Epidermal melanocyte (primary cell): ENCODE results near the gene ZNF787.

Source experiments
- DNase-seq: peaks from one replicate; pipeline ENCODE4 v3.0.0; 2011; ENCODE audit warnings: low spot score; ENCODE audit not compliant: insufficient read length

The ZNF787 gene

DNA sequence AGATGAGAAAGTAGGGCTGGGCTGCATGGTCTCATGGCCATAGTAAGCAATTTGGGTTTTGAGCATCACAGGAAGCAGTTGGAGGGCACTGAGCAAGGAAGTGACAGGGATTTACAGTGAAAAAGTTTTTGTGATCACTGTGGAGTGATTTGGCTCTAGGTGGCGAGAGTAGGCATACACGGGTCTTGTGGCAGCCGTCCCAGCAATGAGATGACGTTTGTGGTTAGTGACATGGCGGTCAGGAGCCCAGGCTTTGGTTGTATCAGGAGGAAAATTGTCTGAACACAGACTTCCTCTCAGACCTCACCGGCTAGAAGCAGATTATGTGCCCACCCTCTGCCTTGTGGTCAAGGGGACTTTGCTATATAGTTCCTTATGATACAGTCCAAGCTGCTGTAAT, 23.3 kb upstream of the ZNF787 start:
- DNase-seq: no peak

DNA sequence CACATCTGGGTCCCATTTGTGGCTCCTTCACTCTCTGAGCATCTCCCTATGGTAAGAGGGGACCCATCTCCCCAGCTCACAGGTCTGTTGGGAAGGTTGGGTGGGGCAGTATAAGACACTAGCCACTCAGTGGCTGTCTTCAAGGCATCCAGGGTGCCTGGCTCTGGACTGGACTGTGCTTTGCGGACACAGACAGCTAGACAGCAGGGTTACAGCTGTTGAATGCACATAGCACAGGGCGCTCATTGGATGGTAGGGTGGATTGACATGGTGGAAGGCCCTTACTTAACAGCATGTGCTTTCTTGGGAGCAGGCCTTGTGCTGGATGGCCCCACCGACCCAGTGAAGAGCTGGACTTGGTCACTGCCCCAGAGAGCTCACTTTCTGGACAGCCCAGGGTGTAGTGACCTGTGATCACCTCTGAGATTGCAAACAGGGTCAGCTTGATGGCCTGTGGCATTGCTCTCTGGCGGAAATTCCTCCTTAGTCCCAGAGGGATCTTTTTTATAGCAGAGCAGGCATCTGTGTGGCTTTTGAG, 21.9 kb upstream of the ZNF787 start:
- no peak for DNase-seq

DNA sequence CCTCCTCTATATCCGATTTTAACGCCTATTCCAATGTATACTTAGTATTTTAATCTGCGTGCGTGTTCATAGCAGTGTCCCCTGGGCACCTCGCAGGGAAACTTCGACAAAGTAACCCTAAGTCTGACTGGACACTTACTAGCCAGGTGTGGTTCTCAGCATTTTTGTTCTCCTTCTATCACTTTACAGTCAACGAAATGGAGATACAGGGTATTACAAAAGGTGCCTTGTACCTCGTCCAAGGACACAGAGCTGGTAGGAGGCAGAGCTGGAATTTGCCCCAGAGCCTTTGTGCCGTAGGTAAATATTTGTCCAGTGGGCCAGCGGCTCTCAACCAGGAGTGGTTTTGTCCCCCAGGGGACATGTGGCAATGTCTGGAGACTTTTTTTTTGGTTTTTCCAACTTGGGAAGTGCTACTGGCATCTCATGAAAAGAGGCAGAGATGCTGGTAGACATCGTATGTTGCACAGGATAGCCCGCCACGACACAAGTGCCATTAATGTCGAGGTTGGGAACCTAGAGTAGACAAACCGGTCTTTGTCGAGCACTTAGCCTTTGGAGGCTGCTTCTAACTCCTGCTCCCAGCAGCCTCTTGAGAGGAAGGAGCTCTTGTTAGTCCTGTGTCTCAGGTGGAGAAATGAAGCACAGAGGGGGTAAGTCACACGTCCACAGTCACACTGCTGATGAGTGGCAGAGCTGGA, 21.1 kb upstream of the ZNF787 start:
- no peak for DNase-seq

DNA sequence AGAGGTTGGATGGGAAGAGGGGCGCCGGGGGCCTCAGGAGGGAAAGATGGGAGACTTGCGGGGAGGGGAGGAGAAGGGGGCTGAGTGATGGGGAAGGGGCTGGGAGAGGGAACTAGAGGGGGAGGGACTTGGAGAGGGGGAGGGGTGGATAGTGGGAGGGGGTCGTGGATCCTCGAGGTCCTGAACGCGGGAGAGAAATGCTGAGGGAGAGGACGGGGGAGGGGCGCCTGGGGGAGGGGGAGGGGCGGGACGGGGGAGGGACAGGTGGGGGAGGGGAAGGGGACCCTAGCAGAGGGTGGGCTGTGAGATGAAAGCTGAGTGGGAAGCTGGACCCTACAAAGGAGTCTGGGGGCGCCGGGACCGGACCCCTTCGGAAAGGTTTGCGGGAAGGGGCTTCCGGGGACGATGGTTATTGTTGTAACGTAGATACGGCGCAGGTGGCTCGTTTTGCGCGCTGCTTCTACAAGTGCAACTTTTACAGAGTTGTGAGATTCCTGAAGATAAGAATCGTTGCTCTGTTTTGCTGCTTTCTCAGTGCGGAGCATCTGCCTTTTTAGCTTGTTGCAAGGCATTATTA, 20.4 kb upstream of the ZNF787 start:
- no peak for DNase-seq

DNA sequence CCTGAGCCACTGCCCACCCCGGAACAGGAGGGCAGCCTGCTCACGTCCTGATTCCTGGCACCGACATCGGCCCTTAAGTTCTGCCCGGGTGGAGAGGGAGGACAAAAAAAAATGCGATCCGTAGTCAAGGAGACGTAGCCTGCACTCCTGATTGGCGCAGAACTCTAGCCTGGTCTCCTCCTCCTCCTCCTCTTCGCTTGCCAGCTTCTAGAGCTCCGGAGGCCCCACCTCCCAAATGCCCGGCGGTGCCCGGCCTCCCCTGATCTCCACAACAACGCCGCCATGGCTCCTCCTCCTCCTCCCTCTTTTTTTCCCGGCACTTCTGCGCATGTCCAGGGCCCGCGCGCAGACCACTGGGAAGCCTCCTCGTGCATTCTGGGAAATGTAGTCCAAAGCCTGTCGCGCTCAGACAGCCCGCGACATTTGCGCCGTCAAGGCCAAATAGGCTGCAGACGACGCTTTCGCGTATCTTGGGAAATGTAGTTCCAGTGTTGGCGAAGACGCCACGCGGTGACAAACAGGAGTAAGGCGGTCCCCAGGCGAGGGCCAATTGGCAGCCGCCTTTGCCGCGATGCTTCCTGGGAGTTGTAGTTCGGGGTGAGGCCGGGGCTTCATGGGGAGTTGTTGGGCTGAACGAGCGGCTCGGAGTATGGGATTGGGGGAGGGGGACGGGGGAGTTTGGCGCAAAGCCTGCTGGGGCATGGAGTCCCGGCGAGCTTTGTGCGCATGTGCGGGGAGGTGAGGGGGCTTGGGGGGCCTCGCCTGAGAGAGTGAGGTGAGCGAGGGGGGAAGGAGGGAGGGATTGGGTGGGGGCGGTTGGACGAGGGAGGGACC, 19.7 kb upstream of the ZNF787 start, which contains the start of gene ZNF444:
Gene ZNF444 (plus strand): TSS at position 705 of the 834 bp plus-strand sequence. CDS start 5,625 bp downstream, outside the sequence.
- peak; percentile 100 for DNase-seq

DNA sequence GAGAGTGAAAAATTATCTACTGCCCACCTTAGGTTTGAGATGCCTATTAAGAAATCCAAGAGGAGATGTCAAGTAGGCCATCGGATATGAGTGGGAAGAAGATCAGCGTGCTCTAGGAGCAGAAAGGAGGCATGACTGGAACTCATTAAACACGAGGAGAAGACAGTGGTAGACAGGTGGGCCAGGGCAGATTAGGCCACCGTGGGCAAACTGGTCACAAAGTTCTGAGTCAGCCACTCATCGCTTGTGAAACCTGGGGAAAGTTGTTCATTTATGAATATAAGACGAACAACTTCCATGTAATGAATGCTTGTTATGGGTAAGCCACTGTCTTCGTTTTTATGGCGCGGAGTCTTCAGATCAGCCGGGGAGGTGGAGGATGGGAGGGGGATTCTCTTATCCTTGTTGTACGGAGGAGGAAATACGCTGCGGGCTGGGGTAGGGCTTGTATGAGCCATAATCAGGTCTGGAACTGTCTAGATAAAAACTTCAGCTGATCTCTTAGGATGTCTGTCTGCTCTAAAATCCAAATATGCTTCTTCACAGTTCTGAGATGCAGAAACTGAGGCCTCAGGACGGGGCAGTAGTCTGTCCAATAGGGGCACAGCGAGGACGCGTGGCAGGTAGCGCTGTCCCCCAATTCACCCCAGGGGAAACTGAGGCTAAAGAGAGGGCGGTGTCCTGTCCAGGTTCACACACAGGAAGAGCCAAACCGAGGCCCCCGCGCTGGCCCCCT, 18.9 kb upstream of the ZNF787 start:
- DNase-seq: no peak

DNA sequence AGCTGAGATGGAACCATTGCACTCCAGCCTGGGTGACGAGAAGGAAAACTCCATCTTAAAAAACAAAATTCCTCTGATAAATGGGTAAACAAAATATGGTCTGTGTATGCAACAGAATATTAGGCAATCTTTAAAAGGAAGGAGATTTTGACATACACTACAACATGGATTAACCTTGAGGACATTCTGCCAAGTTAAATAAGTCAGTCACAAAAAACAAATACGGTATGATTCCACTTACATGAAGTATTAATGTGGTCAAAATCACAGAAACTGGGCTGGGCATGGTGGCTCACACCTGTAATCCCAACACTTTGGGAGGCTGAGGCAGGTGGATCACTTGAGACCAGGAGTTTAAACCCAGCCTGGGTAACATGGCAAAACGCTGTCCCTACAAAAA, 17.0 kb upstream of the ZNF787 start:
- no peak for DNase-seq

DNA sequence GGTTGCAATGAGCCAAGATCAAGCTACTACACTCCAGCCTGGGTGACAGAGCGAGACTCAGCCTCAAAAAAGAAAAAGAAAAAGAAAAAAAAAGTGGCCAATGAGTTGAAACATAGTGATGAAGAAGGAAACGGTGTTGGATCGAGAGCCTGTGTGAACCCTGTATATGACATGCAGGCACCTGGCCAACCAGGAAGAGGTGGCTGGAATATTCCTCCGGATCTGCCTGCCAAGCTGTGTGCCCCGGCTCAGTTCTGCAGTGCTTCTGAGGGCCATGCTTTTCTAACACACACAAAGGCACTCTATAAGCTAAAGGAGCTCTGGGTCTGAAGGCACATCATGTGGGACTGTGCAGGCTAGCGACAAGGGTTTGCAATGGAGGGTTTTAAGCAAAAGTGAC, 16.3 kb upstream of the ZNF787 start:
- no peak for DNase-seq

DNA sequence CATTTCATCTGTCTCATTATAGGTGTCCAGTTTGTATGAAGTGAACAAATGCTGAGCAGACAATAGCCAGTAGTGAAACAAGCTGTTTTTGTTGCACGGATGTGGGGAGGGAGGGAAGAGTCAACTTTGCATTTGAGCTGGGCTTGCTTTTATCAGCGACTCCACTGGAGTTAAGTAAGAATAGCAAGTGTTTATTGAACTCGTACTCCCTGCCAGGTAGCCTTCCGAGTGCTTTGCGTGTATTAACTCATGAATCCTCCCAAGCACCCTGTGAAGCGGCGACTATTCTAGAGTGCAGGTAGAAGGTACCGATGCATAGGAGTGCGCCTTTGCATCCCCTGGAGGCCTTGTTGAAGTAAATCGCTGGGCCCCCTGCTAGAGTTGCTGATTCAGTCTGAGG, 15.3 kb upstream of the ZNF787 start:
- no peak for DNase-seq

DNA sequence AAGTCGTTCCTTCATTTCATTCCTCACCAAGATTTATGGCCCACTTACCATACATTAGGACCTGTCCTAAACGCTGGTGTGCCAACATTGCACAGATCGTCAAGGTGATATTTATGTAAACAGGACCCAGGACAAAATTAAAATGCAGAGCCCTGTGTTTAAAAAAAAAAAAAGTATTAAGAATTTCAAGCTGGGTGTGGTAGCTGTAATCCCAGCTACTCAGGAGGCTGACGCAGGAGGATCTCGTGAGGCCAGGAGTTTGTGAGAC, 13.5 kb upstream of the ZNF787 start:
- DNase-seq: no peak

DNA sequence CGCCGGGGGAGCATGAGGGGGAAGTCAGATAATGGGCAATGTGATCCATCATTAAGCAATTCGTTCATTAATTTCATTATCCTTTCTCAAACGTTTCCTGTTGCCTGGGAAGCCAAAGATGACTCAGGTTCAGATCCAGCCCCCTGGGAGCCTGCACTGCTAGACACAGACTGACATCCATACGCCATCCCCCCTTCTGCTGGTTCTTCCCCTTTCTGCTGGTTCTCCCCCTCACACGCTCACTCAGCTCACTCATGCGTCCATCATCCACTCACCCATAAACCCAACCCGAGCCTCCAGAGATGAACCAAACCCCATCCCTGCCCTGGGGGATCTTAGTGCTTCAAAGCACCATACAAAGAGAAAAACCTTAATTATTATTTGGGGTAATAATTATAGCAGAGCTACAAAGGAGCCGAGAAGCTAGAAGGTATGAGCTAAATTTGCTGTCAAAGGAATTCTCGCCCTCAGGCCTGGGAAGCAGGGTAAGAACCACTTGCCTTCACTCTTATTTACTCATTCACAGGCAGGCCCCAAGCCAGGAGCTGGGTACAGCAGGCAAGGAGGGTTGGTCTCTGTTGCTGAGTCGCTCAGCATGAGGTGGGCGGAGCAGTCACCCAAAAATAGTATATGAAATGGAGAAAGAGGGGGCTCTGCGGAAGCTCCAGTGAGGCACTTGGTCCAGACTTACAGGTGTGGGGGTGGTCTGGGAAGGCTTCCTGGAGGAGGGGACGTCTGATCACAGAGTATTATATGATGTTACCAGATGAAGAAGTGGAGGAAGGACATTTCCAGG, 13.0 kb upstream of the ZNF787 start:
- DNase-seq: no peak

DNA sequence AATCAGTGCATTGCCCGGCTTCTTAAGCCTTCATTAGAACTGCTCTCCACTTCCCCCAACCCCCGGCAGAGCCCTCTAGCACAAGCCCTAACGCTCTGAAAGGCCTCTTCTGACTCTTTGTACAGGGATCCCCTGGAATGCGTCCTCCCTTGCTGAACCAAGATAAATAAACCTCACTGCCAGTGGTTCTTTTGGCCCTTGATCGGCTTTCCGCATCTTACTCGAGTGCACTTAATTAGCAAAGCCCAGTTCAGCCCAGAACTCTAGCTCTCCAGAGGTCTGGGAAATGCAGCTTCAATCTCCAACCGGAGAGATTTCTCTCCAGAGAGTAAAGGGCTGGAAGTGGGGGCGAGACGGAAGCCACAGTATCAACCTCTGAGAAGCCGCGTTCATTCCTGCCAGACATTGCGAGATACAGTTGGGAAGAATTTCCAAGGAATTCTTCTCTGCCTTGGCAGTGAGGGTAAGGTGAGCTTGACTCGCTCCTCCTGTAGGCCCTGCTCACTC, 11.3 kb upstream of the ZNF787 start:
- DNase-seq: no peak

DNA sequence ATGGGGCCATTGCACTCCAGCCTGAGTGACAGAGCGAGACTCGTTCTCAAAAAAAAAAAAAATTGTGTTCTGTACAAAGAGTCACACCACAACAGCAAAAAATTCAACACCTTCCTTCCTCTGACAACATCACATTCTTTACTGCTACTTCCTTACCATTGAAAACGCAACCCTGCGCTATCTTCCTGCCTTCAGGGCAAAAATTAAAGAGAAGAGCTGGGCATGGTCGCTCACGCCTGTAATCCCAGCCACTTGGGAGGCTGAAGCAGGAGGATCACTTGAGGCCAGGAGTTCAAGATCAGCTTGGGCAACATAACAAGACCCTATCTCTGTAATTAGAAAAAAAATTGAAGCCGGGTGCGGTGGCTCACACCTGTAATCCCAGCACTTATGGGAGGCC, 10.6 kb upstream of the ZNF787 start:
- no peak for DNase-seq

DNA sequence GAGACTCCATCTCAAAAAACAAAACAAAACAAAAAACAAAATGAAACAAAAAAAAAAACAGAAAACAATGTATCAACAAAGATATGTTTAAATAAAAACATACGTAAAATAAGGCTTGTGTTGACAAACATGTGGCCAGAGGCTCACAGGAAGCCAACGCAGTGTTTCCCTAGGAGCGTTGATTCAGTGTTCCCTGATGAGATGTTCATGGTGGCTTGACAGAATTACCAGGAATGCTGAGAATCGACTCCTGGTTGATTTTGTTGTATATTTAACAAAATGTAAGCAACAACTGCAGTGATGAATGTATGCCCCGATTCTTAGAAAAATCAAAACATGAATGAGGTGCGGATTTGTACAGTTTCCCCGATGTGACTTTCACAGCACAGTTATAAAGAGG, 8.9 kb upstream of the ZNF787 start:
- DNase-seq: no peak

DNA sequence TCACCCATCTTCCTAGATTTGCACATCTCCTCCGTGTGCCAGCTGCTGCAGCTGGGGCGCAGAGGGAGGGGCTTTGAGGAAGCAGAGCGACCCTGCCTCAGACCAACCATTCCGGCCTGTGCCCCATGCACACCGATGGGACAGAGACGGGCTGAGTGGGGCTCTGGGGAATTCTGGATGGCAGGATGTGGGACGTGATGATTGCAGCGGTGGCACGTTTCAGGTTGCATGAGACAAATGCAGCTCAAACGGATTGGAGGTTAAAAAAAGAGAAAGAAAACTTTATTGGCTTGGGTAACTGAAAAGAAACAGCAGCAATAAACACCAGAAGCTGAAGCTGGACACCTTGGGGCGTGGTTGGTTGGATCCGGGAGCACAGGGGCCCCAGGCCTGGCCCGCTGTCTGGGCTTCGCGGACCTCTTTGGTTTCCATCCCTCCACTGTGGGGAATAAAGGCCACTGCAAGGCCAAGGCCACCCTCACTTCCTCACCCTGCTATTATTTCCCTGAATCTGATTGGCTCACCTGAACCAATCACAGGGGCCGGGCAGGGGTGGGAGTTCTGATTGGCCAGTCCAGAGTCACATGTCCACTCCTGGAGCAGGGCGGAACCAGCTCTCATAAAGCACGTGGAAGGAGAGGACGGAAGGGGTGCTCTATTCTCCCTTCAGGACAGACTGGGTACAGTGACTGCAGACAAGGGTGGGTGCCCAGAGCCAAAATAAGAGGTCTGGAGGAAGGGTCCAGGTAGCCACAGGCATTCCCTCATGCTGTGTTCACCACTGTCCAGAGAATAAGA, 6.1 kb upstream of the ZNF787 start:
- no peak for DNase-seq

DNA sequence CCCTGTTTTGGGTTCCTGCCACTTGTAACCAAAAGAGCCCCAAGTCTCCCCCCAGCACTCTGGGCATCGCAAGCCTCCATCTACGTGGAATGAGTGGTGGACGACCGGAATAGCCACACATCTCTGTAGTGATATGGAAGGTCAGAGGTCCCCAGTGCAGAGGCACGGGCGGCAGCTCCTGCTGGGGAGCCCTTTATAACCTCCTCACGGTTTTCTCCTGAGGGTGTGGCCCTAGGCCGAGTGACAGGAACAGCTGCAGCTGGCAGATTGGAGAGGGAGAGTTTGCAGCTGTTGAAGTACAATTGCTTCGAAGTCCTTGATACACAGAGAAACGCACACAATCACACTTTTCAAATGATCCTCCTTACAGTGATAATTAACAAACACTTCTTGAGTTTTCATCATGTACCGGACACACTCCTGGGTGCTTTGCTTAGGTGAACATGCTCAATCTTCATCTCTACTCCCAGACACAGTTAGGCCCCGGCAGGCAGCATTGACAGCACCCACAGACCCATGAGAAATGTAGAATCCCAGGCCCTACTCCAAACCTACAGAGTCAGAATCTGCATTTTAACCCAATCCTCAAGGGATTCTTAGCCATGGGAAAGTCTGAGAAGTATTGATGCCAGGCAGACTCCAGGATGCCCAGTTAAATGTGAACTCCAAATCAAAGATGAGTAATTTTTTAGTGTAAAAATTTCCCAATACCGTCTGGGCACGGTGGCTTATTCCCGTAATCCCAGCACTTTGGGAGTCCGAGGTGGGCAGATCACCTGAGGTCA, 4.9 kb upstream of the ZNF787 start:
- DNase-seq: no peak

DNA sequence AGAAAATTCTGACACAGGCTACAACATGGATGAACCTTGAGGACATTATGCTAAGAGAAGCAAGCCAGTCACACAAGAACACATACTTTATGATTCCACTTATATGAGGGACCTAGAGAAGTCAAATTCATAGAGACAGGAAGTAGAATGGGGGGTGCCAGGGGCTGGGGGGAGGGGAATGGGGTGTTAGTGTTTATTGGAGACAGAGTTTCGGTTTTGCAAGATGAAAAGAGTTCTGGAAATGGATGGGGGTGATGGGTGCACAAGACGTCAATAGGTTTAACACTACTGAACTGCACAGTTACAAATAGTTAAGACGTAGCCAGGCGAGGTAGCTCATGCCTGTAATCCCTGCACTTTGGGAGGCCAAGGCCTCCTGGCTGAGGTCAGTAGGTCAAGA, 3.5 kb upstream of the ZNF787 start:
- DNase-seq: no peak

DNA sequence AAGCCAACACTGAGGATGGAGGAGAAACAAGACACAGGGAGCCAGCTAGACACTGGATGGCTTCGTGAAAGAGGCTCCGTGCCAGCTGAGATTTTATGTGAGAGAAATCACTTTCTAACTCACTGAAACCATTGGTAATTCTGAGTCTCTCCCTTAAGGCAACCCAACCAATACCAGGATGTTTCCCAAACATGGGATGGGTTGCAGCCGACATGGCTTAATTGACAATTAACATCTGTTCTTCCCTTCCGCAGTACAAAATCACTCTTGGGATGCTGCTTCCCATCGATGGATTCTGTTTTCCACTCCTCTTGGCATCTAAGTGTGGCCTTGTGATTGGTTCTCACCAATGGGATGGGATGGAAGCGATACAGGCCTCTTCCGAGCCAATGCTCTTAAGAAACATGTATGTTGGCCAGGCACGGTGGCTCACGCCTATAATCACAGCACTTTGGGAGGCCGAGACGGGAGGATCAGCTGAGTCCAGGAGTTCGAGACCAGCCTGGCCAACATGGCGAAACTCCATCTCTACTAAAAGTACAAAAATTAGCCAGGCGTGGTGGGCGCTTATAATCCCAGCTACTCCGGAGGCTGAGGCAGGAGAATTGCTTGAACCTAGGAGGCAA, 2.3 kb upstream of the ZNF787 start:
- DNase-seq: no peak
